Stimulated activated CD4-positive, alpha-beta T cell treated with anti-CD3 and anti-CD28 coated beads, Interleukin-1b, Interleukin-23, amount 100 ng/mL, for 1 hour (primary cell): Measurements from ENCODE around the gene HPSE2.
"Not testable (repeated sequence)": the region's sequence is repeated elsewhere in the genome, so short reads cannot be mapped to it uniquely, and the experiment has no call there.

Experiments used
- DNase-seq, 2 donors: peaks; one replicate each; pipeline ENCODE4 v3.0.0-alpha.2; 2020; ENCODE audit warnings: low read depth in 2 of 2

The HPSE2 gene

DNA sequence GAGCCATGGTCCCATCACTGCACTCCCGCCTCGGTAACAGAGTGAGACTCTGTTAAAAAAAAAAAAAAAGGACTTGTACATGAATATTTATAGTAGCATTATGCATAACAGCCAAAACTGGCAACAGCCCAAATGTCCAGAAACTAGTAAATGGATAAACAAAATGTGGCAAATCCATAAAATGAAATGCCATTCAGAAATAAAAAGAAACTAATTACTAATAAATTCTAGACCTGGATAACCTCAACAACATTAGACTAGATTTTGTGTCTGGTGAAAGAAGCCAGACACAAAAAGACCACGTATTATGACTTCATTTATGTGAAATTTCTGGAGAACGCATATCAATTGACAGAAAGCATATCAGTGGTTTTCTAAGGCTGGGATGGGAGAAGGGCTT is 74.5 kb downstream of the HPSE2 start:
- no peak for DNase-seq

DNA sequence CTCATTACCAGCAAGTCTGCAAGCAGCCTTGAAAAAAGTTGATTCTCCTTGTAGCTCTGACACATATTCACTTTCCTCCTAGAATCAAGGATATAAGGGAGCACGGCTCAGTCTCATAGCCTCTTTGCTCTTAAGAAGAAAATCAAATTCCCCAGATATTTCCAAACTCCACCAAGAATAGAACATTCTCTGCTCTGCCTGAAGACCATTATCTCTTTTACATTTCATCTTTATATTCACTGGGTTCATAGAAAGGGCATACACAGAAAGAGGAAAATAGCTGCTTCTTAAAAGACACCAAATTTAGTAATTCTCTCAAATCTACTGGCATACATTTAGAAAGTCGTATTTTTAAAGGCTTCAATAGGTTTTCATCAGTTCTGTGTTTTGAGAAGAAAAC is 92.0 kb downstream of the HPSE2 start:
- DNase-seq: no peak

DNA sequence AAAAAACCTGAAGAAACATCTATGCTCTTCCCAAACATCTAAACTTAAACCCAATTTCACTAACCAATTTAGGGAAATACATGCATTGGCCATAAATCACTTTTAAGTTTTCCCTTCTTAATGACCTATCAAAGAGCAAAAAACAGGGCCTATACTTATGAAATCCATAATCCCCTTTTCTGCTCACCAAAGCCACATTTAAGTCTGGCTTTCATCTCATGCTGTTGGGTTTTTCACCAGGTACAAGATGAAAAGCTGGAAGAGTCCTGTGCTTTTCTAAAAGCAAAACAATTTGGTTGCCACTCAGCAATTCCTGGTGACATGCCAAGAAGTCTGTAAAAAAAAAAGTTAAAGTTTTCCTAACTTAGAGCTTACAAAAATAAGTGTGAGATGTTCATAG is 92.6 kb downstream of the HPSE2 start:
- DNase-seq: no peak

DNA sequence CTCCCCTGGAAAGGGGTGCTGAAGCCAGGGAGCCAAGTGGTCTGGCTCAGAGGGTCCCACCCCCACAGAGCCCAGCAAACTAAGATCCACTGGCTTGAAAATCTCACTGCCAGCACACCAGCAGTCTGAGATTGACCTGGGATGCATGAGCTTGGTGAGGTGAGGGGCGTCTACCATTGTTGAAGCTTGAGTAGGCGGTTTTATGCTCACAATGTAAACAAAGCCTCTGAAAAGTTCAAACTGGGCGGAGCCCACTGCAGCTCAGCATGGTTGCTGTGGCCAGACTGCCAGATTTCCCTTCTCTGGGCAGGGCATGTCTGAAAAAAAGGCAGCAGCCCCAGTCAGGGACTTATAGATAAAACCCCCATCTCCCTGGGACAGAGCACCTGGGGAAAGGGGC is 102.8 kb downstream of the HPSE2 start:
- not testable (repeated sequence) for DNase-seq

DNA sequence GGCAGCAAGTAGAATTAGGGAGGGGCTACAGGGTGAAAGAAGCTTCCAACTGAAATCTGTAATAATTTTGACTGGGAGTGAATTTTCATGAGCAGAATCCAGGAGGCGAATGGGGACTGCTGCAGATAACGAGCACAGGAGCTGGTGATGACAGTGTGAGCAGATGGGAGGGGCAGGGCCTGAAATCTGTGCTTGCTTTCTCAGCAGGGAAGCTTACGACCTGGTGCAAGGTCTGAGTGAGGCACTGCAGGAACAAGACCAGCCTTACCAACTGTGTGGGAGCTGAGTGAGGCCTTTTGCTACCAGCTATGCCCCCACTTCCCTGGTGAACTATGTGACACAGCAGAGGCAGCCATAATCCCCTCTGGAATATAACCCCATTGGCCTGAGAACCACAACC is 109.8 kb downstream of the HPSE2 start:
- DNase-seq: no peak

DNA sequence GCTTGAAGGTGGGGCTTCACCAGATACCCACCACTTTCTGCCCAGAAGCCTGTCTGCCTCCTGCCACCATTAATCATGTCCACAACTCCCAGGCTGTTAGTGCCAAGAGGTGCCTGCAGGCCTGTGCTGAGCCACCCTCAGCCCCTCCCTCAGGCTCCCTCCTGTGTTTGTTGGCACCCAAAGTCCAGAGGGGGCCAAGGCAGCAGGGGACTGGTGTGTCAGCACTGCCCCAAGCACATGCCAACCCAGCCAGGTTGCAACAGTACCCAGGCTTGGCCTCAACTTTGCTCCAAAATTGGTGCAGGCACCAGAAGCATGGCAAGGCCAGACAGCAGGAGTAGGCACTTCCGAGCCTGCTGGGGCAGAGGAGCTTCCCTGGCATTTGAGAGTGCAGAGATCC is 111.3 kb downstream of the HPSE2 start:
- DNase-seq: no peak

DNA sequence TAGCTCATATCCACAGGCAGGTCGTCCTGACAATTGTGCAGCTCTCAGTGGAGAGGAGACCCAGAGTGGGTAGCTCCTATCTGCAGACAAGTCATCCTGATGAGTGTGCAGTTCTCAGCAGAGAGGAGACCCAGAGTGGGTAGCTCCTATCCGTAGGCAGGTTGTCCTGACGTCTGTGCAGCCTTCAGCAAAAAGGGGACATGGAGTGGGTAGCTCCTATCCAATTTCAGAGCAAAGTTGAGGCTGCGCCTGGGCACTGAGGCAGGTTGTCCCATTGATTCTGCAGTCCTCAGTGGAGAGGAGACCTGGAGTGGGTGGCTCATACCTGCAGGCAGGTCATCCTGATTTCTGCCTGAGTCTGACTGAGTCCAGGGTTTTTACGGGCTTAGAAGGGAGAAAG is 111.8 kb downstream of the HPSE2 start:
- DNase-seq: no peak

DNA sequence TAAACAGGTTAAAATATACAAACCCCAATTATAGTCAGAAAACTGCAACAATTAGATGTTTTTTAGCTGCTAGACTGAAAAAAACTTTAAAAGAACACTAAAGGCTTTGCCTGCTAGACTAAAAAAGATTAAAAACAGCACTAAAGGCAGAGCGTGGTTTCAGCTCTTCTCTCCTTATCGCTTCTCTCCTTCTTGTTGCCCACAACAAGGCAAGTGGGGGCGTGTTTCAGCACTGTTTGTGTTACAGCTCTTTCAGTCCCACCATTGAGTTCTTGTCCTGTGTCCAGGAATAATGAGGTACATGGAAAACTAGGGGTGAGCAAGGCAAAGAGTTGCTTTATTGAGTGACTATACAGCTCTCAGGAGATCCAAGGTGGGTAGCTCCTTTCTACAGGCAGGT is 112.3 kb downstream of the HPSE2 start:
- DNase-seq: no peak

DNA sequence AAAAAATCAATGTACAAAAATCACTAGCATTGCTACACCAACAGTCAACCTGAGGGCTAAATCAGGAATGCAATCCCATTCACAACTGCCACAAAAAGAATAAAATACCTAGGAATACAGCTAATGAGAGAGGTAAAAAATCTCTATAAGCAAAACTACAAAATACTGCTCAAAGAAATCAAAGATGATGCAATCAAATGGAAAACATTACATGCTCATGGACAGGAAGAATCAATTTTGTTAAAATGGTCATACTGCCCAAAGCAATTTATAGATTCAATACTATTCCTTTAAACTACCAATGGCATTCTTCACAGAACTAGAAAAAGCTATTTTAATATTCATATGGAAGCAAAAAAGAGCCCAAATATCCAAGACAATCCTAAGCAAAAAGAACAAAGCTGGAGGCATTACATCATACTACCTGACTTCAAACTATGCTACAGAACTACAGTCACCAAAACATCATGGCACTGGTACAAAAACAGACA is 116.3 kb downstream of the HPSE2 start:
- no peak for DNase-seq

DNA sequence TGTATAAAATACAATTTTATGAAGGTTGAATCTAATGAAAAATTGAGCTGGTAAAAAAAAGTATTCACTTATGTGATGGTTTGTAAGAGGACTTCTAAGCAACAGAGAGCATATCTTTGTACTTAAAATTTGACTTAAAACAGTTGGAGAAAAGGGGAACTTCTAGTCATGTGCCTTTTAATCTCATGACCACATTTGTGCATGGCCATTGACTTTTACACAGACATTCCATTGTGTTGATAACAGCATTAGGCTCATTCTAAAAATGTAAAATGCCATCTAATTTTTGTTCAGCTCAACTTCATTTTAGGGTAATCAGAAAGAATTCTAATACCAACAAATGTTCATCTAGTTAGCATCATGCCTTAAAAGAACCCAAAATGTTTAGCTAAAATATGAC is 119.9 kb downstream of the HPSE2 start:
- DNase-seq: no peak

DNA sequence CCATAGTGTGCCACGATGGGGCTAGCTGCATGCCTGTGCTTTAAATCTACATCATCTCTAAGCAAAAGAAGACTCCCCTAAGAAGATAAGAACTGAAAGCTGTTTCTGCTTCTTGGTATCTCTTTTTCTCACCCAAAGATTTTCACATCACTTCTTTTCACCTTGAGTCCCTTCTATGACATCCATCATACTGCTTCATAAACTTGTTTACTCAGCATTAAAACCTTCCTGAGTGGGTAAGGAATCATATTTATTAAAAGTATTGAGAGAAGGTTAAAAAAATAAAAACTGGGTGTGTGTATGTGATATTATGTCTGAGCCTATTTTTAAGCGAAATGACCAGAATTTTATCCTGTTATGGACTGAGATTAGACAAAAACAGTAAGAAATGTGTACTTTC is 150.3 kb downstream of the HPSE2 start:
- DNase-seq: no peak

DNA sequence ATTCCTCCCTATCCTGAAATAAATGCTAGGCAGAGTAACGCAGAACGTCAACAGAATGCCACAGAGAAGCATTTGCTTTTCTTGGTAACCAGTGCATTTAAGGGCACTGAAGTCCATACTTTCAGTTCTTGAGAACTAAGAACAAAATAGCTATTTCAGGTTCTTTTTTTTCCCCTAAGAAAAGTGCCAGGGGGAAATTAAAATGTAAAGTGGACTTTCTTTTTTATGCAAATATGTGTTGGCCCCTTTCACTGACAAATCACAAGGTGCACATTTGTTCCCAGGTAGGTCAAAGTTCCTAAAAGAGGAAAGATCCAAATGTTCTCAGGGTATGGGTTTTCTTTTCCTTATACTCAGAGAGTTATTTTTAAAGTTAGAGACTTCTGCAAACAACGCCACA is 151.5 kb downstream of the HPSE2 start:
- no peak for DNase-seq

DNA sequence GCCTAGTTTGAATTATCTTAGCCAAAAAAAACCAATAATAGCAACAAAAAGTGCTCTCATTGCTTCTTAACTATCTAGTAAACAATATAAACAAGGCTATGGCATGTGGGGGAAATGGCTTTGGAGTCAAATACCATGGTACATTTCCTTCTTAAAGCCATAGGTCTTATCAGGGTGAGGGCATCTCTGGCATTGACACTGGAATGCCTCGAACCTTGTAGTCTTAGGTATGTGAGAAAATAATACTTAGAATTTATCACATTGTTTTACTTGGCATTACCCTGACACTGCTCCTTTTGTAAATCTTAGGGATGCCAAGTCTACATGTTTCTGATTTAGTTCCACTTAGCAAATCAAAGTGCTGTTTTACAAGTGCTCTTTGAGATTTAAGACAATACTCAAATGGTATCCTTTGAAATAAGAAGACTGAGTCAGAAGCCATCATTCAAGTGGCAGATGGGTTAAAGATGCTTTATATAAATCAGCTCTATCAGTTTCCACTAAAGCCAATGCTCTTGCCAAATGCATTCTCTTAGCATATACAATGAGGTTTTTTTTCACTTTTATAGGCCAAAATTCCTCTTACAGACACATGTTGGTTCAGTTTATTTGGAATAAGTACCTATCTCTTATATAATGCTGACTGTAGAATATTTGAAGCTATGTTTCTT is 155.2 kb downstream of the HPSE2 start:
- DNase-seq: no peak

DNA sequence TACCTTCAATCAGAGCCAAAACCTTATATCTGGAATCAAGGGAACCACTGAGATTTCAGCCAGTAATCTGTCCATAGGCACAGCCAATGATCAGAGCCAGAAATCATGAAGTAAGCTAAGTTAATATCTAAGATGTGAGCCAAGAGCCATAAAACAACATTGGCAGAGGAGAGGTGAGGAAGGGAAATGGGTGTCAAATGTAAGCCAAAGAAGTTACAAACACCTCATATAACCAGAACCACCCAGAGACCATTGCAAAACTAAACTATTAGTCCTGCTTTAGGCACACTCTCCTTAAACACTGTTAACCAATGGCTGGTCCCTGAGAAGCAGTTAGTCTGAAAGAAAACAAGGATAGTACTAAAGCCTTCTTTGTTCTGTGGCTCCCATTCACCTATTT is 173.1 kb downstream of the HPSE2 start:
- no peak for DNase-seq

DNA sequence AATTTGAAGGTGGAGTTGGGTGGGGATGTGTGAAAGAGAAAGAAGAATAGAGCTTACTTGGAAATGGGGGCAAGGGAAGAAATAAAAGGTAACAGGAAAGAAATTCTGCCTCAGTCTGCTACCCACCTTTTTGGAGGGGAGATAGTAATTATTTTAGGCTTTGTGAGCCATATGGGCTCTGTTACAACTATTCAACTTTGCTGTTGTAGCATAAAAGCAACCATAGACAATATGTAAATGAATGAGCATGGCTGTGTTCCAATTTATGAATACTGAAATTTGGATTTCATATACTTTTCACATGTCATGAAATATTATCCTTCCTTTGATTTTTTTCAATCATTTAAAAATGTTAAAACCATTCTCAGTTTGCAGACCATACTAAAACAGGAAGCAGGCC is 176.9 kb downstream of the HPSE2 start:
- DNase-seq: no peak

DNA sequence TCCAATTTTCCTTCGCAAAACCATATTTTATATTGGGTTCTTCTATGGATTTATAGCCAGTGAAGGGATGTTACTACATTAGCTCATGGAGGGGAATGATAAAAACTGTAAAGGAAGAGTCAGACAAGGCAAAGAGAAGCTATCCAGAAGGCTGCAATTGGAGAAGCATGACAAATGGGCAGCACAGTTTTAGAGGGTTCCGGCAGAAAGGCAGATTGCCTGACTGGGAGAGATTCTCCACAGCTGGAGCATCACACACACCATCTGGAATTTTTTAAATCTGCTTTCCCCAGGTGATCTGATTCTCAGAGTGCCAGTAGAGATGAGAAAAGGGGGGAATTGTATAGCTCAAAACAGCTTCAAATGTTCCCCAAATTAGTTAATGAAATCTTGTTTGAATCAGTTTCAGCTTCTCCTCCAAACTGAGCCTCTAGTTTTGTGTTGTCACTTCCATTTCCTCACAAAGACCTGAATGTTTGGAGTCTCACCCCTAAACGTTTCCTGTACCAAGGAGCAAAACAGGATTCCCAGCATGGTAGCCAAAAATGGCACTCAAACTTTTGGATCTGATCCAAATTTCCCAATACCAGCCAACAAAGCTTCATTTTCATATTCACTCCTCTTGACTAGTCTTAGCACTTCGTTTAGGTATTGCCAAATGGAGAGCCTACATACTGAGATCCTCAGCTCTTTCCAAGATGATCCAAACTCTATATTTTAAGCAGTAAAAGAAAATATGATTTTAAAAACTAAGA is 177.5 kb downstream of the HPSE2 start:
- no peak for DNase-seq

DNA sequence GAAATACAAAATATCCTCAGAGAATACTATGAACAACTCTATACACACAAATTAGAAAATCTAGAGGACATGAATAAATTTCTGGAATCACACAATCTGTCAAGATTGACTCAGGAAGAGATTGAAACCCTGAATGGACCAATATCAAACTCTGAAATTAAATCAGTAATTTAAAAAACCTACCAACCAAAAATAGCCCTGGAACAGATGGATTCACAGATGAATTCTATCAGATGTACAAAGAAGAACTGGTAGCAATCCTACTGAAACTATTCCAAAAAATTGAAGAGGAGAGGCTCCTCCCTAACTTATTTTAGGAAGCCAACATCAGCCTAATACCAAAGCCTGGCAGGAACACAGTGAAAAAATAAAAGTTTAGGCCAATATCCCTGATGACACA is 190.0 kb downstream of the HPSE2 start:
- DNase-seq: no peak

DNA sequence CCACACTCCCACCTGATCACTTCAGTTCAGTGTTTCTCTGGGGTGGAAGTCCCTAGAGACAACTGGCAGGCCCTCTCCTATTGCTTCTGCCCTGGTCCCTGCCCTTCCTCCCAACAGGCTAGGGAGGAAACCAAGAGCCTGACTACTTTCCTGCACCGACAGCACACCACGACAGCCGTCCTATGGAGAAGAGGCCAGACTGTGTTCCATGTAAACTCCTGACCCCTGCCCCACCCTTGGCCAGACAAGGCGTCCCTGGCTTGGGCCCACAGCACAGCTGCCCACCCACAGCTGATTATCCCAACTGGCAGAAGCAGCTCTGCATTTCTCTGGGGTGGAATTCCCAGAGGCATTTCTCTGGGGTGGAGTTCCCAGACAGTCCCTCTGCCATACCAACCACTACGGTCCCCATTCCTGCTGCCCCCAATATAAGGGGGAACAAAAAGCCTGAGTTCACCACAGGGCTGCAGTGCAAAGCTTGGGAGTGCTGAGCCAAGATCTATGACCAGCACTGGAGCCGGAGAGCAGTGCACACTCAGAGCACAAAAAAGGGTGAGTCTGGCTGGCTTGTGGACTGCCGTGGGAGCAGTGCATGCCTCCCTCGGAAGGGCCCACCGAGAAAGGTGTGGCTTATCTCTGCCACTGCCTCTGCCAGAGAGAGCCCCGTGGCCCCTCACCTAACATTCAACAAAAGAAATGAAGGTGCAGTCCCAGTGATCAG is 193.4 kb downstream of the HPSE2 start:
- no peak for DNase-seq

DNA sequence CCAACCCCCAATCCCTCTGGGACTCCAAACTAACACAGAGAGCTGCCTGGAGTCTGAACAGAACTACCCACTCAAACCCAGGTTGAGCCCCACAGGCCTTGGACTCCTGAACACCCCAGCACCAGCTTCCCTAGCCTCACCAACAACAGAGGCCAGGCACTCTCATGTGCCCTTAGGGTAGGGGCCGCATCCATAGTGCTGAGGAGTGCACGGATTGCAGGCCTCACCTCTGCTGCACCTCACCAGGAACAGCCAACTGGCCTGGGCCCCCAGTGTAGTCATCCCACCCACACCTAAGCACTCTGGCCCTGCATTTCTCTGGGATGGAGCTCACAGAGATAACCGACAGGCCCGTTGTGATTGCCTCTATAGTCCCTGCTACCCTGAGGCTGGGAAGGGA is 194.2 kb downstream of the HPSE2 start:
- DNase-seq: no peak

DNA sequence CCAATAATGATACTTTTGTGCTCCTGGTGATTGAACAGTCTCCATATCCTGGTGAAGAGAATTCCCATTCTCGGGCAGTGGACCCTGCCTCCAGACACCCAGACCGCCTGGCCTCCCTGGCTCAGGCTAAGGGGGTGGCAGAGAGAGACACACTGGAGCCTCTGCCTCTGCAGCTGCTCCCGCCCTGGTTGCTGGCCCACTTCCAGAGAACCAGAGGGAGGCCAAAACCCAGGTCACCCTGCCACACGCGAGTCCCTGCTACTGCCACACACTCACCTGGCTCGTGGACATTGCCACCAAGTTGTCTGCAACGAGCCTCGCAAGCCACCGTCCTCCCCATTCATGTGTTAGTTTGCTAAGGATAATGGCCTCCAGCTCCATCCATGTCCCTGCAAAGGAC is 221.8 kb downstream of the HPSE2 start:
- no peak for DNase-seq

DNA sequence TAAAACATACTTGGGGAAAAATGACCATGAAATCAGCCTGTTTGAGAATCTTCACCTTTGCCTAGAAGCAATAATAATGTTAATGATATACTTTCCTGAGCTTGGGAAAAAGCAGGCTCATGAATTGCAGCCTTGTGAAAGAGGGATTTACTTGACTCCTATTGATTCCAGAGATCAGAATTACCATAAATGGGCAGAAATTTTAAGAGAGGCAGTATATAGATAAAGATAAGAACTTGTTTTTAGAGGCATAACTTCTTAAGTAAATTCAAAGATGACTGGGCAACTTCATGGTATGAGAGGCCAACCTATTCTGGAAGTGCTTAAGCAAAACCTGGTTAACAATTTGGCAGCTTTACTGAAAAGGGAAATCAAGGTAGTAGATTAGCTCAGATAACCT is 225.4 kb downstream of the HPSE2 start:
- DNase-seq: no peak

DNA sequence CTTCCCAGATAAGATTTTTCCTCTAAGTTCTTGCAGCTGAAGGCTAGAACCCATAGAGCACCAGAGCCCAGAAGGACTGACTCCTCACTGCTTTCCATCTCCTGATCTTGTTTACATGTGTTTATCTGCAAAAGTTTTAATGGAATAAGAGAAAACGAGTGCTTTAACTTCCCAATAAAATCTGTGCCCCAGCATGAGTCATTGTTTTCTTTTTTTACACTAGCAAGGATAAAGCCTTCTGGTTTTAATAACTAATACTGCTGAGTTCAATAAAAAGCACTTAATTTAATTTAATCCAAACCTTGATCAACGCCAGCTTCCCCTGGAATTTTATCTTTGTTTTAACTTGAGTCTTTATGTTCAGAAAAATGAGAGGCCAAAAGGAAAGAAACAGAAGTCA is 227.6 kb downstream of the HPSE2 start:
- DNase-seq: no peak

DNA sequence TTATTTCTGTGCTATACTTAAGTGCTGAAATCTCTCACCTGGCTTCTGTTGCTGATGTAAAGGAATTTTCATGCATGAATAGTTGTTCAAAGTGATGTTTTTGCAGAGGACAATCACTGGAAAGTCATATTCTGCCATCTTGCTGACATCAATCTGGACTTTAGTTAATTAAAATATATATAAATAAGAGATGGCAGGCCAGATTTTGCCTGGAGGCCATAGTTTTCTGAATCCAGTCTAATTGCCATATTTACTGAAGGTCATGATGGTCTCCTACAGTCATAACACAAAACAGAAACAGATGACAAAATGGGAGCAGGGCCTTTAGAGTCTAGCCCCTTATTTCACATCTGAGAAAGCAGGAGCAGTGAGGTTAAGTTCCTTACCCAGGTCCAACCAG is 228.2 kb downstream of the HPSE2 start:
- no peak for DNase-seq
